GM20431 (cell line): ENCODE data around the gene RHOF.

Source experiments
- in situ Hi-C: fragments of 300-500 bp; cut with MseI, MboI; formaldehyde crosslinking; loops from one replicate; pipeline ENCODE4 v1.15.0; 2020; ENCODE audit warnings: low sequenced_read_pairs; ENCODE audit not compliant: unreplicated experiment

RHOF gene

DNA sequence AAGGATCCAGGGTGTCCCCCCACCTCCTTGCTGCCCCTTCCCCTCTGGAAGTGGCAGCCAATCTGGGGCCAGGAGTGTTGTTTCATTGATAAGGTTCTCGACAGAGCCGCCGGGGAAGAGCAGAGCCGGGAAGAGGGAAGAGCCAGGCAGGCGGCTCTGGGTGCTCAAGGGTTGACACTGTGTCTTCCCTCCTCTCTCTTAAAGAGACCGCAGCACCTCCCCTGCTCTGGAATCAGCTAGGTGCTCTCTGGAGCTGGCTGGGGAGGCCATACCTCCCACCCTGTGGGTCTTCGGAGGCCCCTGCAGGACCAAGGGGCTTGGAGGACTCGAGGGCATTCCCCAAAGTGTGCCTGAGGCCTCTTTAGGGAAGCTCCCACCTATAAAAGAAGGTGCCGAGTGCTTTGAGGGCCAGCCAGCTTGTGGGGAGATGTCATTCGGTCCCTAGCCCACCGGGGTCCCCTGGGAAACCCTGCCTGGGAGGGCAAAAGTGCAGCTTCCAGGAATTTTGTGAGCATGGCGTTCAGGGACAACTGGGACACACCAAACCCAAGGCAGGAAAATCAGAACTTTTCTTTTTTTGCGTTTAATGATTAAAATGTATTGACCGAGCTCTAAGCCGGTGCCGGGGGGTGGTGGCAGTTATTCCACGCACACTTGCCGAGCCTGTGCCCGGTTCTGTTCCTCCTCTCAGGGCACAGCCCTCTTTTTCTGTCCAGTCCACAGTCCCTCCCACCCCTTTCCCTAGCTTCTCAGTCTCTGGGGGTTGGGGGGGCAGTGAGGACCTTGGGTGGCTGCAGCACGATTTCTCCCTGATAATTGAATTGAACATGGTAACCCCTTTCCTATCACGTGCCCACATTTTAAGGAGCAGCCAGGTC, 13.3 kb upstream of the RHOF start:
- in situ Hi-C loops = no loop called here

DNA sequence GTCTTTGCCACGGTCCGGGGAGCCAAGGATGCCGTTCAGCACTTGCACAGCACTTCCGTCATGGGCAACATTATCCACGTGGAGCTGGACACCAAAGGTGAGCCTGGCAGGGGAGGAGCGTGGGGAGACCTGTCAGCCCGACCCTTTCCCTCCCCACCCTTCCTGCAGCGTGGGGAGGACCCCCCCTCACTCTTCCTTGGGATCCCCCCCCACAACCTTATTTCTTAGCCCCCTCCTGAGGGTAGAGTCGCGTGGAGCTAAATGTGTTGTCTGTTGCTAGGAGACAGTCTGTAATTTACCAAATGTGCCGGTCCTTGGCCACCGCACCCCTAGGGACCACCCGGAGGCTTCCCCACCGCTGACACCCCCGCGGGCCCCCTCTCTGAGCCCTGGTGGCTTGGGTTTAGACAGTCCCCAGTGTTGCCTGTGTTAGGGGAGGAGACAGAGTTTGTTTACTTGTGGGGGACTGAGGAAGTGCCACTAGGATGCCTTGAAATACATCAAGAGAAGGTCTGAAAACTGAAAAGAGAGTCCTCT, 12.6 kb upstream of the RHOF start:
- in situ Hi-C loops = no loop called here

DNA sequence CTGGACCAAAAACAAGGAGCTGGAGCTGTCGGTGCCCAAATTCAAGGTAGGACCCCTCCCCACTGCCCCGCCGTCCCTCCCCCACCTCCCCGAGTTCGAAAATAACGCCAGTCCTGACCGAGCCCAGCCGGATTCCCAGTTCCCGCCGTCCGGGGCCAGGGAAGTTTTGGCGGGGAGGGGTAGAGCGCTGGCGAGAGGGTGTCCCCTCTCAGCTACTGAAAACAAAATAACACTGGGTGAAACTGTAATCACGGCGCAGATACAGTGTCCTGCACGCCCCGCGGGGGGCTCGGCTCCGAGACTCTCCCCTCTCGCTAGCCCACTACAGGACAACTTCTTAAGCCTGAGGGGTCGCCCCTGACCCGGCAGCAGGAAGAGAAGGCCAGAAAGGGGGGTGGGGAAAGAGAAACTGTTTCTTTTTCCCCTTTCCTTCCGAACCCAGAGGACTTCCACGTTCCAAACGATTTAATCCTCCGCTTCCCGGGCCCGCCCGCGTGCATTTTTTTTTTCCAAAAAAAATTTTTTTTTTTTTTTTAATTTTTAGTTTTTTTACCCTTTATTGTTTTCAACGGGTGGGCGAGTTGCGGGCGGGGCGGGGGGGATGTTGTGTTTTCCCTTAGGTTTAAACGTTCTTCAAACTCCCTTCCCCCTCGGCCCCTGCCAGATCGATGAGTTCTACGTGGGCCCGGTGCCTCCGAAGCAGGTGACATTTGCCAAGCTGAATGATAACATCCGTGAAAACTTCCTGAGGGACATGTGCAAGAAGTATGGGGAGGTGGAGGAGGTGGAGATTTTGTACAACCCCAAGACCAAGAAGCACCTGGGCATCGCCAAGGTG, 11.9 kb upstream of the RHOF start:
- in situ Hi-C loops = no loop called here

DNA sequence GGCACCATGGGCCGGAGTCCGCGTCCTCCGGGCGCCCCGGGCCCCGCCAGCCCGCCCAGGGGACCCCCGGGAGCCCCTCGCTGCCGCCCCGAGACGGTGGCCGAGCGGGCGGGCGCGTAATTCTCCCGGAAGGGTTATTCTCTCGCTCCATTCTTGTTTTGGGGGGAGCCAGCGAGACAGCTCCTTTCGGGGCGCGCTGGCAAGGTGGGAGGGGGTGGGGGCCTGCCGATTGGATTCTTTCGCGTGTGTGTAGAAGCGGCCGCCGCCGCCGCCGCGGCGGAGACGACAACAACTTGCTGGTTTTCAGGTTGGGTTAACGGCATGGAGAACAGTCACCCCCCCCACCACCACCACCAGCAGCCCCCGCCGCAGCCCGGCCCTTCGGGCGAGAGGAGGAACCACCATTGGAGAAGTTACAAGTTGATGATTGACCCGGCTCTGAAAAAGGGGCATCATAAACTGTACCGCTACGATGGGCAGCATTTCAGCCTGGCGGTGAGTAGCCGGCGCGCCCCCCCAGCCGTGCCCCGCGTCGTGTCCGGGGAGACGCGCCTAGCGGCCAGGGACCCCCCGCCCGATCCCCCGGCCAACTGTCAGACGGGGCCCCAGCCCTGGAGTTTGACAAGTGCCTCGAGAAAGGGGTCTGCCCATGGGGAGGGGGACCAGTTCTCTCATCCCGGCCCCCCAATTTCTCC, 11.1 kb upstream of the RHOF start:
- in situ Hi-C loops = no loop called here

DNA sequence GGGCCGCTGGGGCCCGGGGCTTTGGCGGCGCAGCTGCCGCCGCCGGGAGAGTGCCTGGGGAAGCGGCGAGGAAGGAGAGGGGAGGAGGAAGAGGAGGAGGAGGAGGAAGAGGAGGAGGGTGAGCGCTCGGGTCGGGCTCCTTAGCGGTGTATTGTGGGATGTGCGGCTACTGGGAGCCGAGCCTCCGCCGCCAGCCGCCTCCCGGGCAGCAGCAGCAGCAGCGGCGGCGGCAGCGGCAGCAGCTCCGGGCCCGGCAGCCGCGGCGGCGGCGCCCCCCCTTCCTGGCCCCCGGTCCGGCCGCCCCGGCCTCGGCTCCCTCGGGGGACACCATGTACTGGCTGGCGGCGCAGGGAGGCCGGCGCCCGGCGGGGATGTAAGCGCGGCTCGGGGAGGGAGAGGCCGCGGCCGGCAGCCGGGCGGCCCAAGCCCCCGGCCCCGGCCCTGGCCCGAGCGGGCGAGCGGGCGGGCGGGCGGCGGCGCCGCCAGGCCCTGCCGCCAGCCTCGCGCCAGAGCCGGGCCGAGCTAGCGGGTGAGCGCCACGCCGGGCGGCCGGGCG, 10.5 kb upstream of the RHOF start, which contains the start of gene SETD1B:
Gene SETD1B (plus strand): TSS at position 149 of the 556 bp plus-strand sequence. CDS start 729 bp downstream, outside the sequence.
- in situ Hi-C loops = no loop called here

DNA sequence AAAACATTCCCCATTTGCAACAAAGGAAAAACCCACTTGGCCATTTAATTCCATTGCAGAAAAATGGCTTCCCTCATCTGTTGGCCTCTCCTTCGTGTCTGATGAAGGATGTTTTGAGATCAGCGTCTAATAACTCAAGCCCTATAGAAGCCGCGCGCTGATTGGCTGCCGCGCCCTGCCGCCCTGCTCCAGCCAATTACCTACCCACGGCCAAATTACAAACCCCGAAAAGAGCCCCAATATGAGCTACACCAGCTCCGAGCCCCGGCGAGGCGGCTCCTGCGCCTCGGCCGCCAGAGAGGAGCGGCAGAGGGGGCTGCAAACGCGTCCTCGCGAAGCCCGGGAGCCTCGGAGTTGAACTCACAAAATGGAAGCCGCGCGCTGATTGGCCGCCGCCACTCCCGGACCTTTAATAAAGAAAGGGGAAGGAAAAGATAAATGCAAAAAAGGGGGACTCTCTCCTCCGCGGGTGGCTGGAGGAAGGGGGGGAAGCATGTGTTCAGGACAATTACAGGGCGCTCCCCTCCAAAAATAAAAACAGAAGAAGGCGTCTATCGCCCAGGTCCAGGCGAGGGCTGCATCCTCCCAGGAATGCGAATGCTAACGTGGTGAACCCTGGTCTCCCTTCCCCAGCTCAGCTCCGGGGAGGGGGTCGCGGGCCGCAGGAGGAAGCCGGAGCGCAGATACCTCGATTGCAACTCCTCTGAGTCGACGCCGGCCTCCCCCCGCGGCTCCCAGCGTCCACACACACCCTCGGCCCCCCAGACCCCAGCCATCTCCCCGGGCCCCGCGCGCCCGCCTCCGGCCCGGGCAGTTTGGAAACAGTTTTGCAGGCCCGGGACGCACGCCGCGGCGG, 9.6 kb upstream of the RHOF start:
- in situ Hi-C loops = no loop called here

DNA sequence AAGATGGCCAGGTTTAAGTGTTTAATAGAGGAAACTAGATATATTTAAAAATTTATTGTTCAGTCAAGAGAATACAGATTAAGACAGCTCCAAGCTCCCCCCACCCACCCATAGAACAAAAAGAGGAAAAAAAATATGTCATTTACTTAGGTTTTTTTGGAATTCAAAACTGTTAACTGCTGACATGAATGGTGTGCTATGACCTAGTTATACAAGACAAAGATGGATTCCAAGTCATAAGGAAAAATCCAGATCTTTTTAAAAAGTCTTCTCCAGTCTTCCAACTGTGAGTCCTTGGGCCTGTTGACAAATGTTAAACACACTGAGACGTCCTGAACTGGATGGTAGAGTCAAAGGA, 9.0 kb upstream of the RHOF start:
- in situ Hi-C loops = no loop called here

DNA sequence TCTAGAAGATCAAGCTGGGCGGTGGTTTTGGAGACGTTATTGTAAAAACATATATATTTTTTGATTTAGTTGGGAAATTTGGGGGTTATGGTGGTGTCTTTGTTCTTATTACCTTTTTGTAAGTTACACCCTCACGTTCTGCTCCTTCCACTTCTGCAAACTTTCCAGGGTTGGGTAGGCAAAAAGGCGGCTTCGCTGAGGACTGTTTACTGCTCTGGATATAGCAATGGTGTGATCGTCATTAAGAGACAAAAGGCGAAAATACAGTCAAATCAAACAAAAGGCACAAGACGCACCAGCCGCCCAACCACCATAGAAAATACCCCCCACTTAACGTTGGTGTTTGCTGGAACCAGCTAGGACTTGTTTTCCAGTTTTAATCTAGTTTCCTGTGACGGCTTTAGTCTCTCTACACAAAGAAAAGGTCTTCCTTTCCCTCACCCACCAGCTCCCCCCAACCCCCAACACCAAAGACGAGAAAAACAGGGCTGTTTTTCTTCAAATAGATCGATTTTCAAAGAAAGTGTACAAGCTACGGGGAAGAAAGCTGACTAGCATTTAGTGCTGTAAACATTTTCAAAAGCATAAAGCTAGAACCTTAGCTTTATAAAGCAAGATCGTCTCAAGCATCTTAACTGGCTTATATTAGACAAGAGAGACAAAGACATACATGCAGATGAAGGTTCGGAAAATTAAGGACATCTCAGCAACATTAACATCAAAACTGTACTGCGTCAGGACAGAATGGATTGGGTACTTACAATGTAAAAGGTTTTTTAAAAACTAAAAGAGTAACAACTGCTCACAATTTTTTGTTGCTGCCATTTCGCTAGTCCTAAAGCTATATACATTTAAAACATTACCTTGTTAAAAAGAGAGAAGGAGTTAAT, 8.4 kb upstream of the RHOF start:
- in situ Hi-C loops = no loop called here

DNA sequence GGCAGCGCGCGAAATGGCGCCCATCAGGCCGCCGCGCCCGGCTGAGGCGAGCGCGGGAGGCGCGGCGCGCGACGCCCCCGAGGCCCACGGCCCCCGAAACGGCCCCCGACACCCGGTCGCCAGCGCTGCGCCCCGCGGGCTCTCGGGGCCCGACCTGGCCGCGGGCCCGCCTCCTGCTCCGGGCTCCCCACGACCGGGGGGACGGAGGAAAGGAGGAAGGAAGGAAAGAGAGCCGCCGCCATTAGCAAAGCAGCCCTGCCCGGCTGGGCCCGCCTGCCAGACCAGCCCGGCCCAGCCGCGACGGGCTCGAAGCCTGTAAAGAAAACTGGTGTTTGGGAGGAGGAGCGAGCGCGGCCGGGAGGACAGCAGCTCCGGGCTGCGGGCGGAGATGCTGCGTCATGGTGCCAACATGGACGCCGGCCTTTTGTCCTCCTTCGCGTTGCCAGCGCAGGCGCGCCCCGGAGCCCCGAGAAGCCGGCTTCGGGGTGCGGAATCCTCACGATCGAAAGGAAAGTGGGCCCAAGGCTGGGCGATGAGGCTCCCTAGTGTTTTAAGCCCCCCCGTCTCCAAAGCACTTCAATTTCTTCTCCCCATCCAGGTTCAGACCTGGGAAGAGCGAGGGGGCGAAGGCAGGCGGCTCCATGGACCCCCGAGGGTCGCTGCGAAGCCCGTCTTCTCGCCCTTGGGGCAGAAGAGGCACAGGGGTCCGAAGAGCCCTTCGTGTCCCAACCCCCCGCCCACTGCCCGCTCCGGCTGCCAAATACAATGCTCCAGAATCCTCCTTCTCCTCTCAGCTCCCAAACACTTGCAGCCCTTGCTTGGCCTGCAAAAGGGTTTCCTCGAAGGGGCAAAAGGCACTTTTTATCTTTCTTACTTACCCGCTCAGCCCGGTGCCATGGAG, 7.5 kb upstream of the RHOF start:
- in situ Hi-C loops = no loop called here

DNA sequence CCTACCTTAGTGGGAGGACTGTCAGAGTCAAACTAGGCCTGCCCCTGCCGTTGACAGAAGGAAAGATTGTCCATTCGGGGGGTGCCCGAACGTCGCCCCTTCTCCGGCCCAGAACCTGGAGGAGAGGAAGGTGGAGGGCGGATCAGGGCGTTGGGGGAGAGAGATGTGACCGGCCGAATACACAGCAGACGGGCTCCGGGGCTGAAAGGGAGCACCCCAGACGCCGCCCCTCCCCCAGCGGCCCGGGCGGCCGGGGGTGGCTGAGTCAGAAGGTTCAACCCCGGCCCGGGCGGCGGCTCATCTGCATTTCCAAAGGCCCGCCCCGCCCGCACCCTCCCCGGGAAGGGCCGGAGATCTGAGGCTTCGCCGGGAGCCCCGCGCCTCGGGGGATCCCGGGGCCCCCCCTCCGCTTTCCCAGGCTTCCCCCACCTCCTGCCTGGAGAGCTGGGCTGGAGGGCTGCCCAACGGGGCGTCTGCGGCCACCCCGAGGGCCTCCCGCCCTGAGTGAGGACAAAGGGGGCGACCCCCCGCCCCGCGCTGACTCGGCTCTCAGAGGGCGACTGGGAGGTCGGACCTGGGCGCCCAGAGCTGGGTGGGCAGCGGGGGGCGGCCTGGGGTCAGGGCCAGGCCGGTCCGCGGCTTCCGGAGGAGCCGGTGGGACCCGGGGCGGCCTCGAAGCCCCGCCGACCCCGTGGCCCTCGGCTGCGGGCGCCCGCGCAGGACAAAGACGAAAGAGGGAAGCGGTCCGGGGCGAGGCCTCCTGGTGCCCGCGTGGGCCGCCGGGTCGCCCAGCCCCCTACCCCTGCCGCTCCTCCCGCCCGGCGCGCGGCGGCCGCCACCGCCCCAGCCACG, 6.6 kb upstream of the RHOF start:
- in situ Hi-C loops = loop anchor here (10.0 kb wide), 1 partner anchor 105 kb away; no protein-coding TSS in a partner anchor

DNA sequence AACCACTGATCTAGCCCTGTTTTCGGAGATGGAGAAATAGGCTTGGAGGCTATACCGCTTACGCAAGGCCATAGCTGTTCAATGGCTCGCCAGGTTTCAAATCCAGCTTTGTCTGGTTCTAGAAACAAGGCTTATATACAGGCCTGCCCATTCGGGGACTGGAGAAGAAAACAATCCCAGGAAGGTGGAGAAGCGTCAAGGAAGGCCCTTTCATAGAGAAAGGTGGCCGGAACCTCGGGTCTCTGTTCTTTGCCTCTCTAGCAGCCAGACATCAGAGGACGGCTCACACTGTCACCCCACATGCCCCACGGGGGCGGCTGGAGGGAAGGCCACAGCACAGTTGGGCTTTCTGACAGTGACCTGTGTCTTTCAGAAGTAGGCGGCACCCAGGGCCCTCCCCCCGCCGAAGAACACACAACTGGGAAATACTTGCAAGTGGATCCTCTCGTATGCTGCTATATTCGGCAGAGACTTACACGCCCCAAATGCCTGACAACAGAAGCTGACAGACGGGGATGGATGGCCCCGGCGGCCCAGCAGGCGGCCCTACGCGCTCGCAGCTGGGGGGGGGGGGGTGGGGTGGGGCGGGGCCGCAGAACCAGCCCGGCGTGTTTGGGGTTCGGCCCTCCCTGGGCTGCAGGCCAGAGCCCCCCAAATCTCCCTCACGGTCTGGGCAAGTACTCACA, 5.8 kb upstream of the RHOF start:
- in situ Hi-C loops = loop anchor here (10.0 kb wide), 1 partner anchor 104 kb away; no protein-coding TSS in a partner anchor

DNA sequence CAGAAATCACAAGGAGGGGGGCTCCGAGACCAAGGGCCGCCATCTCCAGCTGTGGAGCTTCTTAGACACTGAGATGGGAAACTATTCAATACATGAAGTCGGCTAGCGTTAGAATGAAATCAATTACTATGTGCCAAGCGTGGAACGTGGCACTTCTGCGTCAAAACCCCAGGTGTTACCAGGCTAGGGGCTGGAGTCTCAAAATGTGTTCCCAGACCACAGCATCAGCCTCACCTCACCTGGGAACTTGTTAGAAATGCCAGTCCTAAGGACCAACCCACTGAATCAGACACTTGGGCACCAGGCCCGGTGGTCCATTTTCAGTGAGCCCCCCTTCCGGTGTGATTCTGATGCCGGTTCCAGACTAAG, 5.3 kb upstream of the RHOF start:
- in situ Hi-C loops = loop anchor here (10.0 kb wide), 1 partner anchor 104 kb away; no protein-coding TSS in a partner anchor

DNA sequence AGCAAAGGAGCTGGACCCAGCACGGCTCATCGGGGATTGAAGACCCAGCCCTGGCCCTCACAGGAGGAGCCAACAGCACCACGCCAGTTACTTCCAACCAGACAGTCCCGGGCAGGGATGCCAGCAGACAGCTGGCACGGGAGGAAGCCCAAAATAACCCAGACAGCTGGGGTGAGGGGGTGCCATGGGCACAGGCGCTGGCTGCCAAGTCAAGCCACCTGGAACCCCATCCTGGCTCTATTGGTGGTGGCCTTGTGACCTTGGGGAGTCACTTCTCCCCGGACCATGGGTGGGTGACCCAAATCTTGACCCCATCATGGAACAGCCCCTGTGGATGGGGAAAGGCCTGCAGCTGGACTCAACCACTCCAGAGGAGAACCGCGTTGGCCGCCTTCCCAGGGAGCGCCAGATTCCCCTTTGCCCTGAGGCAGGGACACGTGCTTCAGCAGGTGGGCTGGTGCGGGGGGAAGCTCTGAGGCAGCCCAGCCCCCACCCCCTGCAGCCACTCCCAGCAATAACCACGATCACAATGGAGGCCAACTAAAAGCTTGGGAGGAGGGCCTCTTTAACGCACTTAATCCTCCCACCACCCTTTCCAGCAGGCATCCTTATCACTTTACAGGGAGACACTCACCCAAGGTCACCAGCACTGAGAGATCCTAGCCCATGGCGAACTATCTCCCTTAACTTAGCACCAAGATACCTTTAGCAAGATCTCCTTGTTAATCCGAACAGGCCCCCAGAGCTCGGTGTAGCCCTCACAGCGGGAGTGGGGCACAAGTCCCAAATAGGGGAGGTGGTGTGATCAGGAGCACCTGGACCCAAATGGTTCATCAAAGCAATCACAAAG, 4.7 kb upstream of the RHOF start:
- in situ Hi-C loops = loop anchor here (10.0 kb wide), 1 partner anchor 103 kb away; no protein-coding TSS in a partner anchor

DNA sequence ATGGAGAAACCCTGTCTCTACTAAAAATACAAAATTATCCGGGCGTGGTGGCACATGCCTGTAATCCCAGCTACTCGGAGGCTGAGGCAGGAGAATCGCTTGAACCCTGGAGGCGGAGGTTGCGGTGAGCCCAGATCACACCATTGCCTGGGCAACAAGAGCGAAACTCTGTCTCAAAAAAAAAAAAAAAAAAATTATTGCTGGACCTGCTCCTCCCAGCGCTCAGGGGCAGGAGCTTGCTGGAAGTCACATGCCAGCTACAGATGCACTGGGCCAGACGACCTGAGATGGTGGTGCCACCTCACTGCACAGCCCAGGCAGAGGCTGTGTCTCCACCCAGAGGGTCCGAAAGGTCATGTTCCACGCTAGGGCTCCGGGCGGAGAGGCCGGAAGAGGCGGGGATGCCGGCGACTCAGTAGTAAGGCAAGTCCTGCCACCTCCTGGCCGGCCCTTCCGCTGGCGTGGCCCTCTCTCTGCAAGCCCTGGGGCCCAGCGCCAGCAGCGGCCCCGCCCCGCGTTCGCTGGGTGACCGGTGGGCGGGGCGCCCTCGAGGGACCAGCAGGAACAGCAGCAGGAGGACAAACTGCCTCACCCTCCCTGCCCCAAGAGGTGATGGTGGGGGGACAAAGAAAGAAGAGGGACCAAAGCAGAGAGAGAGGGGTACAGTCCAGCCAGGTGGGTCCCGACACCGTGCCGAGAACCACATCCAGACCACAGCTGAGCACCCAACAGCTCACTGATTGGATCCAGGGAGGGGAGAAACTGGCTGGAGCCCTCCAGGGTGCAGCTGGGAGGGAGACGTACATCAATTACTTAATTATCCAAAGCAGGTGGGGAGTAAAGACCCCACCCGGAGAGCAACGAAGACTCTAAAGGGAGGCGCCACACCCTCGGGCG, 3.6 kb upstream of the RHOF start:
- in situ Hi-C loops = loop anchor here (10.0 kb wide), 1 partner anchor 102 kb away; no protein-coding TSS in a partner anchor
